ENCODE measurements around the gene SERPINB8.

The SERPINB8 gene

DNA sequence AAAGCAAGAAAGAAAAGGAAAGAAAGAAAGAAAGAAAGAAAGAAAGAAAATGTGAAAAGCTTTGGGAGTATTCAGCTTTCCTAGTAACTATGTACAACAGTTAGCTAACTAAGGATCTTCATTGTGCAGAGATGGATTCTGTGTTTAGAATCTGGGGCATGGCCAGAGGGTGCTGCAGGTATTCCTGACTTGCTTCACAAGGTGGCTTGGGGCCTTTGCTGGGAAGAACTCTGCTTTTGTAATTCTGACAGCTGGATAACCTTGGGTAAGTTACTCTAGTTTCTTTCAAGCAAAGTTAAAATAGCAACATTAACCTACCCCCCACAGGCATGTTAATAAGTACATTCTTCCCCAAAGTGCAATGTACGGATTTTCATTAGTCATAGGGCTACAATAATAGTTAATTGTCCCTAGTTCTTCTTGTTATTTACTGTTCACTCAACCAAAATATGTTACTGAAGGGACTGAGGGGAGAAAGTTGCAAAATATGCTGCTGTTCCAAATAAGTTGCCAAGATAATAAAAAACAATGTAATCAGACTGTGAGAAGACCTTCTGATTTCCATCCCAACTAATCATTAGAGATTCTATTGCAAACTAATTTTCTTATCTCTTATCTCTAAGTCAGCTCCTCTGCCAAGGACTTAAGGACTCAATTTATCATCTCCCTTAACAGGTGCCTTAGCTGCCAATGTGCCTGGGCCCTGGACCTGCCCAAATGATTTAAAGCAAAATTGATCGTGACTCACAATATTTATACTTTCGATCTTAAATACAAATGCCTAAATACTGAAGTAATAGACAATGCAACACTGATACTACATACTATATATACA is 50.3 kb downstream of the SERPINB8 start:
- no peak for DNase-seq

DNA sequence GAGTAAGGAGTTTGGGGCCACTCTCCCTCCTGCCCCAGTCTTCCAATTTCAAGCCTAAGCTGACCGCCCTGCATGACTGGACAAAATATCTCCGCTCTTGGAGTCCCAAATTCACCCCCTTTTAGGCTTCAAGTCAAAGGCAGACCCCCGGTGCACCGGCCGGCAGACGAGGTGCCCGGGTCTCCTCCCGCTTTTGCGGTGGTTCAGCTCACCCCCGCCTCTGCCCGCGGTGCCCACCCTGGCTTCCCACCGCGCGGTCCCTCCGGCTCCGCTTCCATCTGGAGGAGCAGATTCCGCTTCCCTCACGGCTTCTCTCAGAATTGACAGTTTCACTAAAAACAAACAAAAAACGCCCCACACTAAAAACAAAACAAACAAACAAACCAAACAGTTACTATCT is 56.5 kb downstream of the SERPINB8 start:
- DNase-seq: no peak

DNA sequence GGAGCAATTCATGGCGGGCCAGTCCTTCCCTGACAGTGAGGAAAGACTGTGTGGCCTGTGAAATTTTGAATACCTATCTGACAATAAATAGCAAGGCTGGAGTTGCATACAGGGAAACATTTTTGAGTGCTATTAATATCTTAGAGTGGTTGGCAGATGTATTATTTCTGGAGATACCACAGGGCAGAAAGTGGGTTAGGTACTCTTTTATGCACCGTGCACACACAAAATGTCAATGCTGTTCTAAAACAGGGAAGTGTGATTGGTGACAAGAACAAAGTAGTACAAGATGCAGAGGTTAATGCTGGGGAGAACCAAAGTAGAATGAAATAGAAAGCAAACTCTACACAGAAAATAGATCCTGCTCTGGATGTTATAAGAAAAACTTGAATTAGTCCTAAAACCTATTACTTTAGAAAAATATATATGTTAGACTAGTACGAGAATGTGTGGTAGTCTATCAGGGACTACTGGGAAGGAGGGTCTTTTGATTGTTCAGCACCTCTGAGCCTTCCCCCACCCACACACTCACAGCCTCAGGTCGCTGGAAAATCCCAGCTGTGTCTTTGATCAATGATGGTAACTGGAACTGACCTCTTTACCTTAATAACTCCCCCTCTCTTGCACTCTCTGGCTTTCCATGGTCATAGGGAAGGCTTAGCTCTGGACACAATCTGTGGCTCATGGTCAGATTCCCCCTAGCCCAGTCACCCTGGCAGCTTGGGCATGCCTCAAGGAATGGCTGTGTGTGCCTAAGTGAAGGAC is 58.2 kb downstream of the SERPINB8 start:
- no peak for DNase-seq

DNA sequence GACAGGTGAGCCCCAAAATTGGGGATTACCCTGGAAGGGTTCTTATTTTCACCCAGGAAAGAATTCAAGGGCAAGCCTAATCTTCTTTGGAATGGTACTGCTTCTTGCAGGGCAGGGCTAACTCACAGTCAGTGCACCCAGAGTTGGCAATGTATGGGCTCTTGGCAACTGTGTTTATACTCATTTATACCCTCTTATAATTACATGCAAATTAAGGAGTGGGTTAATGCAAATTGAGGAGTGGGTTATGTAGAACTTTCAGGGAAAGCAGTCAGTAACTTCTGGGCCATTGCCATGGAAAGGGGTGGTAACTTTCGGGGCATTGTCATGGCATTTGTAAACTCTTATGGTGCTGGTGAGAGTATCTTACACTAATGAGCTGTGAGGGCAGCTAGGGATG is 59.2 kb downstream of the SERPINB8 start:
- DNase-seq: no peak

DNA sequence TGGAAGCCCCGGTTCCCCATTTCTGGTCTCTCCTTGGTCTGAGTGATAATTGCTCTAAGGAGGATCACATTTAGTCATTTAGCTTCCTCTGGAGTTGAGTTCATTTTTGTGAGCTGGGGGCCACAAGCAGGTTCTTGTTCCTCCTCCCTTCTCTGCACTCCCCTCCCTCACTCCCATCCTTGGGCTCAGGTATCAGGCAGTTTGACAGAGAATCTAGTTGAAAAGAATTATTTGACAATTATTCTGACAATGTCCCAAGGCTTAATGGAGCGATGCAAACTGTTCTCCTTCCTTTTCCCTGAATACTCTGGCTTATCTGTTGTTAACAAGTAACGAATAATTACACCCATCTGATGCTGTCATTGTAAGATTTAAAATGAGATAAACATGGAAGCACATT is 61.5 kb downstream of the SERPINB8 start:
- no peak for DNase-seq

DNA sequence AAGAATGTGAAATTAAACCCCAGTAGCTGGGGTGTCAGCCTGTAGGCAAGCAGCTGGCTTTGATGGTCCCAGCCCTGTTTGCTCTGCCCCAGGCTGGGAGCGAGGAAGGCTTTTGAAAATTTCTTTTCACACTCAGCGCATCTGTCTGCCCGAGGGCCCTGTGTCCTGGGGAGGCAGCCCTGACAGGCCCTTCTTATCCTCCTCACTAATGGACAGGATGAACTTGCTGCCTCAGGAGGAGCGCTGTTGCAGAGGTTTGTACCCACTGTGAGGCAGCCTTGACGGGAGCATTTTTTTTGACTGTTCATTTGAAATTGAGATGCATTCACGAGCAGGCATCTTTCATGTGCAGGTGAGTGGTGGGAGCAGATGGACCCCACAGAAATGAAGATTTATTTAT is 62.4 kb downstream of the SERPINB8 start:
- no peak for DNase-seq

DNA sequence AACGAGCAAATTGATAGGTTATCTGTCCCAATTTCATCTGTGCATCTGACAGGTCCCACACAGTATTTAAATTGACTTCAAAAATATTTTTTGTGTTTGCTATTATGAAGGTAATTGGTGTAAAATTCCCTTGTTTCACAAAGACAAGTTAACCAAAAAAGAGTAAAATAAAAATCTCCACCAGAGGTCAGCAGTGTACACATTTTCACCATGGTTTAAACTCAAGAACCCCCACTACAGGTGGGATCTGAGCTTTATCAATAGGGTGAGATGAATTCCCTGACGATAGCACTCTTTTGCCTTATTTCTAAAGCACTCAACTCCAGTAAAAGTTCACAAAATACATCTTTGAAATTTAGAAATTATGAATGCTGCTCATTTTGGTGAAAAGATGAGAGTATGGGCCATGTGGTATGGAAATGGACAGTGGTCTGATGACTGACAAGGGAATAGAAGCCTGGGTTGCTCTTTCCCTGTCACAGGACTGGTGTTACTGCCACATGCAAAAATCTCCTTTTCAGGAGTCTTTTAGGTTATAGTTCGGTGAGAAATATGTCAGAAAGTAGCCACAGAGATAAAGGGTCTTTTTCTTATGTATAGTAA is 68.0 kb downstream of the SERPINB8 start:
- DNase-seq: peak; percentile 30 to 57
